Memory B cell (primary cell): ENCODE data around the gene UBE2O.

ENCODE experiments used
- ATAC-seq: fragments of 150-1000 bp; cut with Tn5 transposase; 2 replicates; pipeline ENCODE4 v1.10.0; 2021; ENCODE audit warnings: low read depth, mild to moderate bottlenecking, moderate library complexity
- DNase-seq, 2 donors: peaks; one replicate each; pipeline ENCODE4 v3.0.0; 2022; ENCODE audit warnings: low spot score in 2 of 2
- H3K27ac Mint-ChIP-seq: one replicate; pipeline ENCODE4 v1.8.0; 2022; ENCODE audit warnings: mild to moderate bottlenecking, moderate library complexity, mixed read lengths
- H3K27me3 Mint-ChIP-seq: one replicate; pipeline ENCODE4 v1.8.0; 2022; ENCODE audit warnings: mixed read lengths
- H3K36me3 Mint-ChIP-seq: one replicate; pipeline ENCODE4 v1.8.0; 2022; ENCODE audit warnings: mild to moderate bottlenecking, mixed read lengths
- H3K4me1 Mint-ChIP-seq: one replicate; pipeline ENCODE4 v1.8.0; 2022; ENCODE audit warnings: mixed read lengths
- H3K4me3 Mint-ChIP-seq: one replicate; pipeline ENCODE4 v1.8.0; 2022; ENCODE audit warnings: mild to moderate bottlenecking, moderate library complexity, mixed read lengths
- H3K9me3 Mint-ChIP-seq: one replicate; pipeline ENCODE4 v1.8.0; 2022; ENCODE audit warnings: mixed read lengths

UBE2O gene

DNA sequence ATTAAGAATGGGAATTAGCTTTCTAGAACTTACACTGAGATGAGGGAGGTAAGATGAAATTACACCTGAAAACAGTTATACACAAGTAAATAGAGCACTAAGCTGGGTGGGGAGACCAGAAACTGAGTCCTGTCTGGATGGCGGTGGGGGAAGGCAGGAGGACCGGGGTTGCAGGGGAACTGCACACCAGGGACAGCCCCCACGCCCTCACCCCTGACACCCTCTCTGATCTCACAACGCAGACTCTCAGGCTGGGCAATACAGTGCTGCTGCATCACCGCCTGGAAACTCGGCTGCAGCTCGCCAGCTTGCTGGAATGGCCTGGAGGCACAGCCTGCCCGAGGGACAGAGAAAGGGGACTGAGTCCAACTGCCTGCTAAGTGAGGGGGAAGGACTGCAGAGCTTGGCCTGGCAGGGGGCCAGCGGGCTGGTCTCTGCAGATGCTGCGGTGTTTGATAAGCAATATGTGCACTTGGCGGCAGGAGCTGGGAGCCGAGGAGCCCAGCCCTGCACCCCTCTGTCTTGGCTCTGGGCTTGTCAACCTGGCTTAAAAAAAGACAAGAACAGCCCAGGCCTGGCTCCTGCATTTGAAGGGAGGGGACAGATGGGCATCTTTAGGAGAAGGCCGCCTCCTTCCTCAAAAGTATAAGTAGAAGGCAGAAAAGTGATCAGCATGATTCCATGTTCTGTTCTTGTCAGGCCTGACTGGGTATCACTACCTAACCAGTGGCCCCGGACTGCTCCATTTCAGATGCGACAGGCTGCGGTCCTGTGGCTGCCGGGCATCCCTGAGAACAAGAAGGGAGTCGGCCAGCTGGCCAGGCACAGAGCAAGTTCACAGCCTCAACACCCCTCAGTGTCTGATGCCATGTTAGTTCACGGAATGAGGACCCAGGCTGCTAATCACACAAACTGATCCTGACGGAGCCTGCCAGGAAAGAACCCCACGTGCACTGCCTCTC is 38.3 kb downstream of the UBE2O start:
- Mint-ChIP-seq H3K9me3 (no peaks in the 10 kb centered on the region), H3K27ac (no peak overlapping the region), H3K4me3 (no peak overlapping the region), H3K27me3 (no peaks in the 10 kb centered on the region), H3K4me1 (peaks cover 16% of the 10 kb centered on the region), H3K36me3 (peaks cover 6% of the 10 kb centered on the region)
- ATAC-seq (no peak), DNase-seq (no peak)

DNA sequence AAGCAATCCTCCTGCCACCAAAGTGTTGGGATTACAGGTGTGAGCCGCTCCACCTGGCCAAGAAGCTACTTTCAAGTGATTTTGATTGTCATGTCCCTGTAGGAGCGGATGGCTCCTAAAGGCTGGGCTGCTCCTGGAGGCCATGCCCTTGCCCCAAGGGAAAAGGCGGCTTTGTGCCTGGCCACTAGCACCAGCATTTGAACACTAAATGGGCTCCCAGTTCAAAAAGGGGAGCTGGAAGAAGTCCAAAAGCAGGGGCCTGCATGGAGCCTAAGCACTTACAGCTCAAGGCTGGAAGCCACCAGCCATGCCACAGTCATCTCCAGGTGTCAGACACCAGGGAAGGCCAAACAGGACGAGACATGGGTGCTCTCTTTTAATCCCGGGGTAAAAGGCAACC is 41.7 kb downstream of the UBE2O start:
- DNase-seq (no peak), ATAC-seq (no peak)
- Mint-ChIP-seq H3K36me3 (peaks cover 2% of the 10 kb centered on the region), H3K27ac (no peak overlapping the region), H3K9me3 (no peaks in the 10 kb centered on the region), H3K27me3 (no peaks in the 10 kb centered on the region), H3K4me3 (no peak overlapping the region), H3K4me1 (peaks cover 24% of the 10 kb centered on the region)

DNA sequence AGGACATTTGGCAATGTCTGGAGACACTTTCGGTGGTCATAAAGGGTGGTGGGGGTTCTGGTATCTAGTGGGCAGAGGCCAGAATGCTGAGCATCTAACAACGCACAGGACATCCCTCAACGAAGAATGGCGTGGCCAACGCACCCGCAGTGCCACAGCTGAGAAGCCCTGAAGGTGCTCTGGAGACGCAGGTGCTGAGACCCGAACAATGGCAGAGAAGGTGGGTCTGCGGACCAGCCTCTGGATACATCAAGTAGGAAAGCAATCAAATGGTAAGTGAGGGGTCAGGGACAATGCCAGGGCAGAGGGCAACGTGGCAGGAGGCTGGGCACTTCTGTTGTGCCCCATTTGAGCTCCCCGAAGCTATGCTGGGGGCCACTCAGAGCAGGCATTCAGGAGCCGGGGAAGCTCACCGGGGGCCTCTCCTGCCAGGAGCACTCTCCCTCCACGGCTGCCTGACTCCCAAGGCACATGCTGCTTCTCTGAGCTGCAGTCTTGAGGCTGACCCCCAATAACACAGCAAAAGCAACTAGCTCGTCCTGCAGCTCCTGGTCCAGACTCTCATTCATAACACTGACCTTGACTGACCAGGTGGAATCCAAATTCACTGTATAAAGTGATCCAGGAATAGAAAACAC is 42.5 kb downstream of the UBE2O start:
- H3K4me3 Mint-ChIP-seq = no peak overlapping the region
- ATAC-seq = no peak
- H3K4me1 Mint-ChIP-seq = peaks cover 32% of the 10 kb centered on the region
- no peaks in the 10 kb centered on the region for H3K27me3 Mint-ChIP-seq
- H3K36me3 Mint-ChIP-seq = peaks cover 2% of the 10 kb centered on the region
- no peak overlapping the region for H3K27ac Mint-ChIP-seq
- no peak for DNase-seq
- no peaks in the 10 kb centered on the region for H3K9me3 Mint-ChIP-seq

DNA sequence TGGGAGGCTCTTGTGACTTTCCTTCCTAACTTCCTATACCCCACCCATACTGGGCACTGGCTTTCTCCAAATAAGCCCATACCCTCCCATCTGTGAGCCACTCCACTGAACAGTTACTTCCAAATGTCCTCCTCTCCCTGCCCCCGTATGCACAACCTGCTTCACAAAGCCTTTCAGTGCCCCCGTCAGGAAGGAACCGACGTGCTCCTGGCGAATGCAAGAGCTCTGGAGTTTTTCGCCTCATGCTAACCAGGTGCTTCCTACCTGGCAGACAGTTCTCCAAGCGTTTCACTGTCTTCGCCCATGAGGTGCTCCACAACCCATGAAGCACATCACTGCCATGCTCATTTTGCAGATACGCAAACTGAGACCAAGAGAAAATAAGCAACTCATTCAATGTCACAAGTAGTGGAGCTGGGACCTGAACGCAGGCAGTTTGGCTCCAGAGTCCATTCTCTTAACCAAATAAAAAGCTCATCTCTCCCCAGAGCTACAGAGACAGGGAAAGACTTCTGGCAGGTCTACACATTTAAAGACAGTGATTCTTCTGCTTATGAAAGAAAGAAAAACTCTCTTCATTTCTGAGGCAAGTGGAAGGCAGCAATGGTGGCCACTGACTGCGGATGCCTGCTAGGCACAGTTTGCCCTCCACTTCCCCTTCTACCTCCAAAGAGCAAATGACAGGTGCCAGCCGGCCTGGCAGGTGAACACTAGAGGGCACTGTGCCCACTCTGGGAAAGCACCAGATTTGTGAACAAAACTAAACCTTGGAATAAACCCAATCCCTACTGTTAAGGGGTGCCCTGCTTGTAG is 44.7 kb downstream of the UBE2O start:
- peak; percentile 78 to 82 for DNase-seq
- Mint-ChIP-seq H3K27ac (peak overlapping the region; percentile 67), H3K4me3 (no peak overlapping the region), H3K27me3 (no peaks in the 10 kb centered on the region), H3K9me3 (no peaks in the 10 kb centered on the region), H3K36me3 (peaks cover 15% of the 10 kb centered on the region), H3K4me1 (peaks cover 39% of the 10 kb centered on the region)
- ATAC-seq = peak; percentile 86

DNA sequence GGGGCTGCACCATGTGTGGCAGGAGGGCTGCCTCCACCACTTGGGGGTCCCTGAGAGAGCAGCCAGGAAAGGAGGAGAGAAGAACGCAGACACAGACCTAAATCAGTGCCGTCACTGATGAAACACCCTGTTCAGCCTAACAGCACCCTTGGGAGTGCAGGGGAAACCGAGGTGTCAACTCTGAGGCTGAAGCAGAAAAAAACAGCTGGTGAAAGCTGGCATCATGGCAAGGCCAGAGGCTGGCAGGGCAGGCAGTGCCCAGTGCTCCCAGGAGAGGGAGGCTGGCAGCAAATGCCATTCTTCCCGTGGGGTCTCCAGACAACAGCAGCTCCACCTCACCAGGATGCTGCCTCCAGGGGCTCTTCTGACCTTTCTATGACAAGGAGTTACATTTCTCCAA is 45.4 kb downstream of the UBE2O start:
- H3K27me3 Mint-ChIP-seq = no peaks in the 10 kb centered on the region
- peak overlapping the region; percentile 62 for H3K27ac Mint-ChIP-seq
- ATAC-seq (no peak), DNase-seq (no peak)
- no peak overlapping the region for H3K4me3 Mint-ChIP-seq
- peaks cover 19% of the 10 kb centered on the region for H3K36me3 Mint-ChIP-seq
- no peaks in the 10 kb centered on the region for H3K9me3 Mint-ChIP-seq
- peaks cover 42% of the 10 kb centered on the region for H3K4me1 Mint-ChIP-seq

DNA sequence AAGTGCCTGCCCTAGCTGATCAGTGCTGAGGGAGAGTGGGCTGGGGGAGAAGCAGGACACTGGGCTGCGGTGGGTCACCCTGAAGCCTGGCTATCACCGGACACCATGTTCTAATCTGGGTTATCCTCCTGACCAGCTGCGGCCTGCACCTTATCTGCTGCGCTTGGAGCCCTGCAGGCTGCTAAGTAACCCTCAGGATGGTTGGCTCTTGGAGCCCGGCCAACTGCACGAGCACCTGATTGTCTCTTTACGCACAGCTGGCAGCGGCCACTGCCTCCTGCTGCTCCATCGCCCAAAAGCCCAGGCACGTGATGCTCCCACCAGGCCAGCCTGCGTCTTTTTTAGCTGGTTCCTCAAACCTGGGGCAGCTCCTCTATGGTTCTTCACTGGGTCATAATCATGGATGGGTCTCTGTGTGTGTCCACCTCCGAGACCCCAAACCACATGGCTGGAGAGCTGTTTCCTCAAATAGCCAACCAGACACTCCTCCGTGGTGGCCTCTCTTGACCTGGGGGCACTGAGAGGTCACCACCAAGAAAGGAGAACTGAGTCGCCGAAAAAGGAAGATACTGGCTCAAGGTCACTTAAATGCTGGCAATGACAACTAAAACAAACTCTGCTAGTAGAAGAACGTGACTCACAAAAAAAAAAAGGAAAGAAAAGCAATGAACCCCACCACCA is 46.8 kb downstream of the UBE2O start:
- DNase-seq (no peak), ATAC-seq (peak; percentile 50)
- Mint-ChIP-seq H3K36me3 (peaks cover 29% of the 10 kb centered on the region), H3K4me1 (peaks cover 43% of the 10 kb centered on the region), H3K4me3 (peak overlapping the region; percentile 47), H3K27me3 (no peaks in the 10 kb centered on the region), H3K9me3 (no peaks in the 10 kb centered on the region), H3K27ac (peak overlapping the region; percentile 88)

DNA sequence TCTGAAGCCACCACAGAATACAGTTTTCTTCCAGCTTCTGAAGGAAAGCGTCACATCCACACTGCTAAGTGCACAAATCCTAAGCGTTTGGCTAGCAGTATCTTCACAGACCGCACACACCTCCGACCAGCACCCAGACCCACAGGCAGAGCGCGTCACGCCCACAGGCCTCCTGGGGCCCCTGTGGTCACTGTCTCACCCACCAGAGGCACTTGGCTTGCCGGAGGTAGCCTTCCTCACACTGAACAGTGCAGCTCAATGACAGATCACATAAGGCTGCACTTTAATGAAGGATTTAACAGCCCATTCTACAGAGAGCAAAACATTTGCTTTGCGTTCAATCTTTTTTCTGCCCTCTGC is 47.4 kb downstream of the UBE2O start:
- Mint-ChIP-seq H3K27me3 (no peaks in the 10 kb centered on the region), H3K27ac (no peak overlapping the region), H3K4me1 (peaks cover 44% of the 10 kb centered on the region), H3K36me3 (peaks cover 33% of the 10 kb centered on the region), H3K9me3 (no peaks in the 10 kb centered on the region), H3K4me3 (no peak overlapping the region)
- no peak for DNase-seq
- peak; percentile 17 for ATAC-seq

DNA sequence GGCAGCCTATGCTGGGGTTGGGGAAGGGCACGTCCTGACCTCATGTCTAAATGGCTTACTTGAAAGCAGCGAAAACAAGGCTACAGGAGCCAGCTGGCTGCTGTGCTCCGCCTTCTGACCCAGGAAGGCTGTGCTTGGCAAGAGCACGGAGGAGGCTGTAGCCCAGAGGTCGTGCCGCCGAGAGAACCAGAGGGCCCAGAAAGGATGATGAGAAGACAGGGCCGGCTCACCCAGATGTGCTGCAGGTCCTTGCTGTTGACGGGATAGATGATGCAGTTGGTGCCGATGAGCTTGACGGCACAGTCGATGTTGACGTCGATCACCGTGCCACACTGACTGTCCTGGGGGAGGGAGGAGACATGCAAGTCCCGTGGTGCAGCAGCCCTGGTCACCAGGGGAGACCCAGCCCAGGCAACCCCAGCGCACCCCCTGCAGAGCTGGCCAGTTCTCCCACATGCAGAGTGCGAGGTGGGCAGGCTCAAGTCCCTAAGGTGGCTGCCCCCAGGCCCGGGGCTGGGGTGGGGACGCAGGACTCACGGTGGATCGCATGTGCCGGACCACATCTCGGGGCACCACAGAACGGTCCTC is 47.9 kb downstream of the UBE2O start:
- Mint-ChIP-seq H3K27me3 (no peaks in the 10 kb centered on the region), H3K9me3 (no peaks in the 10 kb centered on the region), H3K27ac (no peak overlapping the region), H3K36me3 (peaks cover 36% of the 10 kb centered on the region), H3K4me1 (peaks cover 44% of the 10 kb centered on the region), H3K4me3 (no peak overlapping the region)
- DNase-seq (no peak), ATAC-seq (no peak)

DNA sequence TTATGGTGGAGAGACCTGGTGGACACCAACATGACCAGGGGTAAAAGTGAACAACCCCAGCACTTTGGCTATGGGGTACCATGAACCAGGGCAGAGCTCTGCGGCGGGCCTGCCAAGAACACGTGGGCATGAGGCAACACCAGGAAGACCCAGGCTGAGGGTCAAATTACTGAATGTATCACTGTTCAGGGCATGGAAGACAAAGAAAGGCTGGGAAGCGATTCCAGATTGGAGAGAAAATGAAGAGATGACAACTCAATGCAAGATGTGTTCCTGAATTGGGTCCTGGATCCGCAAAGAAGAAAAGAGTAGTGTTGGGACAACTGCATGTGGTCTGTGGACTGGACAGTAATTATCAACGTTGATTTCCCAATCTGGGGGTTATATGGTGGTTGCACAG is 48.7 kb downstream of the UBE2O start:
- DNase-seq = no peak
- peaks cover 40% of the 10 kb centered on the region for H3K36me3 Mint-ChIP-seq
- no peaks in the 10 kb centered on the region for H3K9me3 Mint-ChIP-seq

DNA sequence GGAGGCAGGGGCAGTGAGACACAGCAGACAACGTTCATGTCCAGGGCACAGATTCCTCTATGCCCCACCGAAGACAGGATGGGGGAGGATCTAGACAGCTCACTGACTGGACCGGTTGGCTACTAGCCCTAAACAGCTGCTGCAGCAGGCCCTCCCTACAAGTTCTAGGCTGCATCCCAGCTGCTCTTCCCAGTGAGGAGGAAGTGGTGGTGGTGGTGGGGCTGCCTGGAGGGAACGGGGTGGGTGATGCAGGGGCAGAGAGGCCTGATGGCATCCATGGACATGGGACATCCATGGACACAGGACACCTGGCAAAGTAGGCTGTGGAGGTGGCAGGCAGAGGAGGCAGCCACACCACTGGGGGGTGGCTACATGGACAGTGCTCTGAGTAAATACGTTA is 50.2 kb downstream of the UBE2O start:
- Mint-ChIP-seq H3K9me3 (no peaks in the 10 kb centered on the region), H3K27ac (no peak overlapping the region), H3K4me3 (no peak overlapping the region), H3K27me3 (no peaks in the 10 kb centered on the region), H3K36me3 (peaks cover 43% of the 10 kb centered on the region), H3K4me1 (peaks cover 33% of the 10 kb centered on the region)
- DNase-seq = no peak
- no peak for ATAC-seq

More for the DNA sequence above, 48.7 kb downstream of the UBE2O start:
- peaks cover 42% of the 10 kb centered on the region for H3K4me1 Mint-ChIP-seq
- H3K4me3 Mint-ChIP-seq = no peak overlapping the region
- no peak for ATAC-seq
- H3K27me3 Mint-ChIP-seq = no peaks in the 10 kb centered on the region
- H3K27ac Mint-ChIP-seq = peak overlapping the region; percentile 25

DNA sequence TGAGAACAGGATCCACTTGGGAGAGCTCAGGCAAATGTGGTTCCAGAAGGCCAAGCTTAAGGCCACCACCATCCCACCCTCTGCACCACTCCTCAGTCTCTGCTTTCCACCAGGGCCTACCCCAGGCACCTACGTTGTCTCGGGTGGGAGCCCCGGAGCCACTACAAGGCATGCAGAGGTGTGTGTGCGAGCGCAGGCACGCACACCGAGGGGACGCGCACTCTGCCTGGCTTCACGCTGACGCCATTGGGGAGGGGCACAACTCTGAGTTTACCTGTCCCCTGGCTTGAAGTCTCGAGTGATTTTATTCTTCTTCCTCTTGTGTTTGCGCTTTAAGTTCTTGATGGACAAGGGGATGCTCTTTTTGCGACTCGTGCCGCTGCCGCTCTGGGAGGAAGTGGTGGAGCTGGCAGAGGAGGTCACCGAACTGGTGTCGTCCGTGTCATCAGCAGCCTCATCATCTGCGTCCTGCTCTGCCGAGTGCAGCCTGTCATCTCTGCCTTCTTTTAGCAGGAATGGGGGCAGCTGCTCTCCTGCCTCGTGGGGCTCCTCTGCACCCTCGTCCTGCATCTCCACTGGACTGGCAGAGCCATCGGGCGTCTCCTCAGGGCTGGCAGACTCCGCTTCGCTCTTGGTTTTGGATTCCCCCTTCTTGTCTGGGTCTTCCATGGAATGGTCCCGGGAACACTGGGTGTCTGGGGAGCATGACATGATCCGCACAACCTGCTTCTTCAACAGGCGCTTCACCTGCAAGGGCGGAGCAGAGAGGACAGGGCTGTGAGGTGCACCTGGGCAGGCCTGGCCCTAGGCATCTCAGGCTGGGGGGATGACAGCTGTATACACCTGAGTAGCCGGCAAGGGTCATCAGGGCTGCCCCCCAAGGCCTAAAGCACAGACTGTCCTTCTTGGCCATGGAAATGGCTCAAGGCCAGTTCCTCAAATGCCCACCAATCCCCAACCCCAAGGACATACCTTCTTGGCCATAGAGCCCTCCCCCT is 53.5 kb downstream of the UBE2O start:
- Mint-ChIP-seq H3K27ac (no peak overlapping the region), H3K9me3 (no peaks in the 10 kb centered on the region), H3K4me3 (no peak overlapping the region), H3K4me1 (peaks cover 11% of the 10 kb centered on the region), H3K36me3 (peaks cover 44% of the 10 kb centered on the region), H3K27me3 (no peaks in the 10 kb centered on the region)
- DNase-seq (no peak), ATAC-seq (no peak)

DNA sequence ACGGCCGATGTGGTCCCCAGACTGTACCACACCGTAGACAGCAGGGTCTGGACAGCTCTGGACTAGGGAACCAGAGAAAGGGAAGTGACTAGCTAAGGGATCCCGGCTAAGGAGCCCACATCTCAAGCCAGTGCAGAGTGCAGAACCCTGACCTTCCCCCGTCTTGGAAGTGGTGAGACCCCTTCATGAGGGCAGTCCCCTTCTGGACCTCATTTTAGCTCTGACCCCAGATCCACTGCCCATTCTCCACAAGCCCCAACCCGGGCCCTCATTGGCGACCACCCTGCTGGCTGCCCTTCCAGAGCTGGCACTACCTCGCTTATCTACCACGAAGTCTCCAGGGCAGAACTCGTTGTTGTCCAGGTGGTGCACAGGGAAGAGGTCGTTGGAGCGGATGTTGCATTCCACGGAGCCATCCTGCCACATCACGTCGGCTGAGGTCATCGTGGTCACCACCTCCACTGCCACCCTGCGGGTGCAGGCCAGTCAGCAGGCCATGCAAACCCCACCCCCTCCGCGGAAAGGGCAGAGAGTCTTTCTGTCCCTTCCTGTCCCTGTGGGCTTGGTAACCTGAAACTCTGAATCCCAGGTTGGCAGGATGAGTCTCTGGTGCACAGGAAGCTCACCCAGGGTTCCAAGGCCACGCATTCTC is 54.3 kb downstream of the UBE2O start:
- H3K4me3 Mint-ChIP-seq = no peak overlapping the region
- DNase-seq (no peak), ATAC-seq (peak; percentile 17)
- no peak overlapping the region for H3K27ac Mint-ChIP-seq
- H3K36me3 Mint-ChIP-seq = peaks cover 40% of the 10 kb centered on the region
- peaks cover 8% of the 10 kb centered on the region for H3K4me1 Mint-ChIP-seq
- H3K9me3 Mint-ChIP-seq = no peaks in the 10 kb centered on the region
- H3K27me3 Mint-ChIP-seq = no peaks in the 10 kb centered on the region
